ENCODE data around the gene TICRR. TPM values are rescaled to one million over a fixed set of nuclear protein-coding genes. Genes with fewer than 3 reads are reported as not detected.
A peak's percentile ranks its signal among the peaks of the same experiment; 100 is the strongest.

Gene TICRR
- total and polyA plus RNA-seq, 7 donors = 0.14 to 3.5 (median 0.42) TPM; not detected in 3

DNA sequence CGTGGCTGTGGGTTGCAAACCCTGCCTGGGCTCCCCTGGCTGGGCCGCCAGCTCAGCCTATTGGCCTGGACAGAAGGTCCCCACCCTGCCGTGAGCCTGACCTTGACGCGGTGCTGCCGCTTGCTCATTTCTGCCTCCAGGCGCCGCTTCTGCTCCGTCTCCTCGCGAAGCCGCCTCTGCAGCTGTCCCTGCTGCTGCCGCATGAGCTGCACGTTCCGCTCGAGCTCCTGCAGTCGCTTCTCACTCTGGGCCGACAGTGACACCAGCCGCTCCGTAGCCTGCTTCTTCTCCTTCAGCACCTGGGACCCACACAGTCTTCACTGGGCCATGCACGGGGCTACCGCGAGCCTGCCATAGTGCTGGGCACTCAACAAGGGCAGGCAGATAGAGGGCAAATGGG, 58.3 kb downstream of the TICRR start:
- 94 to 96% methylated on average over 23 of the region's 23 CpGs for WGBS, 2 donors
- no peaks in the 10 kb centered on the region for H3K27me3 ChIP-seq
- no peak overlapping the region for H3K4me3 ChIP-seq
- H3K4me1 ChIP-seq = no peaks in the 10 kb centered on the region
- peaks cover 17 to 54% (median 35%) of the 10 kb centered on the region in 4 donors for H3K36me3 ChIP-seq
- no peak for TF ChIP-seq POLR2AphosphoS5 (IDR thresholded peaks at IDR 0.05)
- TF ChIP-seq POLR2A (IDR thresholded peaks at IDR 0.05) = no peak
- no peak for TF ChIP-seq EP300 (IDR thresholded peaks at IDR 0.05)
- TF ChIP-seq, protein P1, sequence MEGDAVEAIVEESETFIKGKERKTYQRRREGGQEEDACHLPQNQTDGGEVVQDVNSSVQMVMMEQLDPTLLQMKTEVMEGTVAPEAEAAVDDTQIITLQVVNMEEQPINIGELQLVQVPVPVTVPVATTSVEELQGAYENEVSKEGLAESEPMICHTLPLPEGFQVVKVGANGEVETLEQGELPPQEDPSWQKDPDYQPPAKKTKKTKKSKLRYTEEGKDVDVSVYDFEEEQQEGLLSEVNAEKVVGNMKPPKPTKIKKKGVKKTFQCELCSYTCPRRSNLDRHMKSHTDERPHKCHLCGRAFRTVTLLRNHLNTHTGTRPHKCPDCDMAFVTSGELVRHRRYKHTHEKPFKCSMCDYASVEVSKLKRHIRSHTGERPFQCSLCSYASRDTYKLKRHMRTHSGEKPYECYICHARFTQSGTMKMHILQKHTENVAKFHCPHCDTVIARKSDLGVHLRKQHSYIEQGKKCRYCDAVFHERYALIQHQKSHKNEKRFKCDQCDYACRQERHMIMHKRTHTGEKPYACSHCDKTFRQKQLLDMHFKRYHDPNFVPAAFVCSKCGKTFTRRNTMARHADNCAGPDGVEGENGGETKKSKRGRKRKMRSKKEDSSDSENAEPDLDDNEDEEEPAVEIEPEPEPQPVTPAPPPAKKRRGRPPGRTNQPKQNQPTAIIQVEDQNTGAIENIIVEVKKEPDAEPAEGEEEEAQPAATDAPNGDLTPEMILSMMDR (IDR thresholded peaks at IDR 0.05) = no peak
- no peaks in the 10 kb centered on the region for H3K9me3 ChIP-seq
- intact Hi-C loops (cut with DNase I) = no loop called here
- no peak overlapping the region for H3K27ac ChIP-seq
- no peak for DNase-seq

DNA sequence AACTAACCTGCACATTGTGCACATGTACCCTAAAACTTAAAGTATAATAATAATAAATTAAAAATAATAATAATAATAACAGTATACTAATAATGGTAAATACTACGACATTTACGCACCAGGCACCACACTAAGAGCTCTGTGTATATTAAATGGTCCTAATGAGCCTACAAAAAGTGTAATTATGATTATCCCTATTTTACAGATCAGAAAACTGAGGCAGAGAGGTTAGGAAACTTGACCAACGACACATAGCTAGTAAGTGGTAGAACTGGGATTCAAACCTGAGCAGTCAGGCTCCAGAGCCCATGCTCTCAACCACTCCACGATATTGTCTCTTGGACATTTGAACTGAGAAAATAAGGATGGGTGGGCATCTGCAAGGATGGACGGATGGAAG, 65.0 kb downstream of the TICRR start:
- 97 to 98% methylated on average over 5 of the region's 5 CpGs for WGBS, 2 donors
- Histone ChIP-seq H3K9me3 (no peaks in the 10 kb centered on the region), H3K27ac (no peak overlapping the region), H3K4me3 (no peak overlapping the region), H3K4me1 (no peaks in the 10 kb centered on the region), H3K36me3 (peaks cover 0 to 15% (median 2%) of the 10 kb centered on the region in 4 donors), H3K27me3 (no peaks in the 10 kb centered on the region)
- intact Hi-C loops (cut with DNase I) = no loop called here
- TF ChIP-seq EP300 (IDR thresholded peaks at IDR 0.05) (no peak), POLR2AphosphoS5 (IDR thresholded peaks at IDR 0.05) (no peak), POLR2A (IDR thresholded peaks at IDR 0.05) (no peak)
- TF ChIP-seq, protein P1 (IDR thresholded peaks at IDR 0.05) = no peak
- no peak for DNase-seq

DNA sequence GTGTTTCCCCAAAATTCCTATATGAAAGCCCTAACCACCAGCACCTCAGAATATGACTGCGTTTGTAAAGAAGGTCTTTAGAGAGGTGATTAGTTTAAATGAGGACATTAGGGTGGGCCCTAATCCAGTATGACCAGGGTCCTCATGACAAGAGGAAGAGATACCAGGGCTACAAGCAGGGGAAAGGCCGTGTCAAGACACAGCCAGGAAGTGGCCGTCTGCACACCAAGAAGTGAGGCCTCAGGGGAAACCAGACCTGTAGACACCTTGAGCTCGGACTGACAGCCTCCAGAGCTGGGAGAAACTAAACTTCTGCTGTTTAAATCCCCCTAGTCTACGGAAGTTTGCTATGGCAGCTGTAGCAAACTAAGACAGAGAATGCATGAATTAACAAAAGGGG, 65.8 kb downstream of the TICRR start:
- Histone ChIP-seq H3K9me3 (no peaks in the 10 kb centered on the region), H3K4me3 (no peak overlapping the region), H3K36me3 (peaks cover 0 to 18% (median 2%) of the 10 kb centered on the region in 4 donors), H3K27me3 (no peaks in the 10 kb centered on the region), H3K4me1 (no peaks in the 10 kb centered on the region), H3K27ac (no peak overlapping the region)
- no peak for DNase-seq
- WGBS, 2 donors = 80 to 88% methylated on average over 5 of the region's 5 CpGs
- intact Hi-C loops (cut with DNase I) = no loop called here
- TF ChIP-seq, protein P1 (IDR thresholded peaks at IDR 0.05) = no peak
- TF ChIP-seq POLR2AphosphoS5 (IDR thresholded peaks at IDR 0.05) (no peak), POLR2A (IDR thresholded peaks at IDR 0.05) (no peak), EP300 (IDR thresholded peaks at IDR 0.05) (no peak)

DNA sequence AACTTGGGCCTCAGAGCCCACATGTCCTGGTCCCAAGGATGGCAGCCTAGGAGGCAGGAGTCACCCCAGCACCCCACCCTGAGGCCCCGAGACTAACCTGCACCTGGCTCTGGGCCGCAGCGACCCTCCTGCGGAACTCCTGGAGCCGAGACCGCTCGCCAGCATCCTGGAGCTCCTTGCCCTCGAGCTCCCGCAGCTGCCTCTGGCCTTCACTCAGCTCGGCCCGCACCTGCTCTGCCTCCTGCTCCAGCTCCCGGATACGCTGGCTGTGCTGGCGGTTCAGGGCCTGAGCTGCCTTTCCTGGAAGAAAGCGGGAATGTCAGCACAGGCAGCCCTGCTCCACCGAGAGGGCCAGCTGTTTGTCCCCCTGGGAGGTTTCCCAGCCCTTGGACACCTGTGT, 66.8 kb downstream of the TICRR start:
- H3K27ac ChIP-seq = no peak overlapping the region
- peaks cover 0 to under 1% (median 0%) of the 10 kb centered on the region in 4 donors for H3K4me1 ChIP-seq
- DNase-seq = peak; percentile 42
- intact Hi-C loops (cut with DNase I) = no loop called here
- H3K4me3 ChIP-seq = no peak overlapping the region
- 95% methylated on average over 16 of the region's 16 CpGs for WGBS, 2 donors
- H3K27me3 ChIP-seq = no peaks in the 10 kb centered on the region
- peaks cover 0 to 18% (median 2%) of the 10 kb centered on the region in 4 donors for H3K36me3 ChIP-seq
- H3K9me3 ChIP-seq = no peaks in the 10 kb centered on the region
- TF ChIP-seq POLR2AphosphoS5 (IDR thresholded peaks at IDR 0.05) (no peak), POLR2A (IDR thresholded peaks at IDR 0.05) (no peak), EP300 (IDR thresholded peaks at IDR 0.05) (no peak)
- TF ChIP-seq, protein P1 (IDR thresholded peaks at IDR 0.05) = no peak

DNA sequence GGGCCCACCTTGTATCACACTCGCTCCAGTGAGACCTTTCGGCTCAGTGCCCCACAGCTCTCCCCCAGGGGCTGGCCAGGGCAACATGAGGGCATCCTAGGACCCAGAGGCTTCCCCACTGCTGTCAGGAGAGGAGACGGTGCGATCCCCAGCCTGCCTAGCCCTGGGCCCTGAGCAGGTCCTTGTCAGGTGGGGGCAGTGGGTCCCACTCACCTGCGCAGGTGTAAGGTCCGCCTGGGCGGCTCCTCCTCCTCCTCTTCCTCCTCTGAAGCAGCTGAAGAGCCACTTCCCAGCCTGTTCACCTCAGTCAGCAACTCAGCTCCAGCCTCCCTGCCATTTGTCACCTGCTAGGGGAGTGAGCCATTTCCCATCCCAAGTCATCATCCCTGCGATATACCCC, 70.4 kb downstream of the TICRR start:
- peak; percentile 59 for DNase-seq
- TF ChIP-seq POLR2AphosphoS5 (IDR thresholded peaks at IDR 0.05) = no peak
- TF ChIP-seq, protein P1 (IDR thresholded peaks at IDR 0.05) = no peak
- no peak for TF ChIP-seq POLR2A (IDR thresholded peaks at IDR 0.05)
- no peak for TF ChIP-seq EP300 (IDR thresholded peaks at IDR 0.05)
- peaks cover 0 to 23% (median 2%) of the 10 kb centered on the region in 4 donors for H3K36me3 ChIP-seq
- intact Hi-C loops (cut with DNase I) = loop anchor here (2.0 kb wide), 1 partner anchor 105 kb away; the partner anchor contains the start of gene MESP1
- H3K27ac ChIP-seq = no peak overlapping the region
- WGBS, 2 donors = 94 to 97% methylated on average over 8 of the region's 8 CpGs
- H3K27me3 ChIP-seq = no peaks in the 10 kb centered on the region
- no peaks in the 10 kb centered on the region for H3K9me3 ChIP-seq
- H3K4me3 ChIP-seq = no peak overlapping the region
- peaks cover 0 to 4% (median 2%) of the 10 kb centered on the region in 4 donors for H3K4me1 ChIP-seq
